Activated CD8-positive, alpha-beta memory T cell treated with anti-CD3 and anti-CD28 coated beads, Interleukin-2, amount 50 U/mL, for 1 hour (primary cell): ENCODE data around the gene ARMC8.
A peak's percentile ranks its signal among the peaks of the same experiment; 100 is the strongest.
"Not testable (repeated sequence)": the region's sequence is repeated elsewhere in the genome, so short reads cannot be mapped to it uniquely, and the experiment has no call there.

ENCODE experiments used
- DNase-seq: peaks from one replicate; pipeline ENCODE4 v3.0.0-alpha.2; 2020; ENCODE audit errors: extremely low read depth

The ARMC8 gene, protein sequence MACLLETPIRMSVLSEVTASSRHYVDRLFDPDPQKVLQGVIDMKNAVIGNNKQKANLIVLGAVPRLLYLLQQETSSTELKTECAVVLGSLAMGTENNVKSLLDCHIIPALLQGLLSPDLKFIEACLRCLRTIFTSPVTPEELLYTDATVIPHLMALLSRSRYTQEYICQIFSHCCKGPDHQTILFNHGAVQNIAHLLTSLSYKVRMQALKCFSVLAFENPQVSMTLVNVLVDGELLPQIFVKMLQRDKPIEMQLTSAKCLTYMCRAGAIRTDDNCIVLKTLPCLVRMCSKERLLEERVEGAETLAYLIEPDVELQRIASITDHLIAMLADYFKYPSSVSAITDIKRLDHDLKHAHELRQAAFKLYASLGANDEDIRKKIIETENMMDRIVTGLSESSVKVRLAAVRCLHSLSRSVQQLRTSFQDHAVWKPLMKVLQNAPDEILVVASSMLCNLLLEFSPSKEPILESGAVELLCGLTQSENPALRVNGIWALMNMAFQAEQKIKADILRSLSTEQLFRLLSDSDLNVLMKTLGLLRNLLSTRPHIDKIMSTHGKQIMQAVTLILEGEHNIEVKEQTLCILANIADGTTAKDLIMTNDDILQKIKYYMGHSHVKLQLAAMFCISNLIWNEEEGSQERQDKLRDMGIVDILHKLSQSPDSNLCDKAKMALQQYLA

DNA sequence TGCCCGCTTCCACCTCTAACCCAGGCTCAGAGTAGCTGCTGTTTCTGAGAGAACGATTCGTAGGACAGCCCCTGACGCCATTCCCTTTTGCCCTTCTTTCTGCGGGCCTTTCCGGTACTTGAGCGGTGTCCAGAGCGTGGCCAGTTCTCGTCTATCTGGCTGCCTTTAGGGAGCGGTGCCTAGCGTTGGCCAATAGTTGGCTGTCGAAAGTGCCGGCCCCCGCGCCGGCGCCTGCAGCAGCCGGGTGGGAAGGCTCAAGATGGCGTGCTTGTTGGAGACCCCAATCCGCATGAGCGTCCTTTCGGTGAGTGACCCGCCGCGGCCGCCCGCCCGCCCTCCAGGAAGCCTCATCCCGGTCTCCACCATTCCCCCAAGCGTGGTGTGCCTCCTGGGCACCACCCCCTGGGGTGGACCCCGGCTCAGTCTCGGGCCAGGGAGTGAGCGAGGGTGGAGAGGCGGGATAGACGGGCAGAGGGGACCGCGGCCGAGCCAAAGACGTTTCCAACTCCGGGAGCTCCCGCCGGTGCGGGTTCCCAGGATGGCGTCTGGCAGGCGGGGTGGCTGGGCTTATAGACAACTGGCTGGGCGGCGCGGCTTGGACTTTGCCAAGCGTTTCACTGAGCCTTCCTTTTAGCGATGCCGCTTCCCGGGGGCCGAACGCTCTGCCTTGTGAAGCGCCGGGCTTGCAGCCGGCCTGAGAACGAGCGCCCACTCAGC lies at the start of gene ARMC8:
ARMC8 (plus strand) TSS at position 6 of the 717 bp plus-strand sequence; CDS start at position 260, 254 bp downstream.
- DNase-seq: no peak

DNA sequence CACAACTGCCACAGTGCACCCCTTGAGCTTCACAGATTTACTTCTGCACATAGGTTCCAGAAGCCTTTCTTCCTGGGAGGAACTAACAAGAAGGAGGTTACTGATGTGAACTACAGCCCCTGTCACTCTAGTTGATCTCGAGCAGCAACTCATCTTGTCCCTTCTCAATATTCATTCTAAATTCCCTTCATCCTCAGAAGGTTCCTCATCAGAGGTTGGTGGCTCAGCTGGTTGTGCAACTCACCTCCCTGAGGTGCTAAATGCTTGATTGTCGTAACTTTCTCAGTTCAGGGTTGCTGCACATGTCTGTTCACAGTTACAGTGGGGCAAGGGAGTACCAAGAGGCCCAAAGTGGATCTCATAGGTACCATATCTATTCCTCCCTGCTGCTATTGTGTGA lies 49.2 kb upstream of the ARMC8 start:
- DNase-seq: no peak

GRCh38 chr3:138139691-138140090 lies 47.4 kb upstream of the ARMC8 start:
- no peak for DNase-seq

DNA sequence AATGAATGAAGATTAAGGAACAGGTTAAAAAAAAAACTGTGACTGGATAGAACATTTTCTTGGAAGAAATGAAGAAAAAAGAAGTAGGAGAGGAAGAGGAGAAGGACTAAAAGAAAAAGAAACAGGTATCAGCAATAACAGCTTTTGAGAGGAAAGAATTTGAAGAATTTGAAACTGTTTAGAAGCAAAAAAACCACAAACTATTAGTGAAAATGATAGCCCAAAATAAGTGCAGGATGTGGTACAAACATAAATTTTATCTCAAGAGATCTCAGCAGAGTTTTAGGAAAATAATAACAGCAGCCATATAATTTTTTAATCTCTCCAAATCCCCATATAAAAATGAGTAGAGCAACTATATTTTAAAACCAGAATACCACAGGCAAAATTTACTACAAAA lies 46.2 kb upstream of the ARMC8 start:
- DNase-seq: no peak

- not testable (repeated sequence) for DNase-seq
These were observed 44.9 kb upstream of the ARMC8 start for GRCh38 chr3:138142181-138142580.

GRCh38 chr3:138148503-138148902 lies 38.6 kb upstream of the ARMC8 start:
- no peak for DNase-seq

DNA sequence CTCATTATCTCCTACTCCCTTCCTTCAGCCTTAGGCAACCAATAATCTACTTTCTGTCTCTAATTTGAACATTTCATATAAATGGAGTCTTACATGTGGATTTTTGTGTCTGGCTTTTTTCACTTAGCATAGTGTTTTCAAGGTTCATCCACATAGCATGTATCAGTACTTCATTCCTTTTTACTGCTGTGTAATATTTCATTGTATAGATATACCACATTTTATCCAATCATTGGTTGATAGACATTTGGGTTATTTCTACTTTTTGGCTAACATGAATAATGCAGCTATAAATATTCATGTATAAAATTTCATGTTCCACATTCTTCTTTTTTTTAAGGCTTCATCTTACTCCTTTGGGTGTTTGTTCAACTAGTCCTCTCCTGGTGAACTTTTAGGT lies 32.6 kb upstream of the ARMC8 start:
- no peak for DNase-seq

DNA sequence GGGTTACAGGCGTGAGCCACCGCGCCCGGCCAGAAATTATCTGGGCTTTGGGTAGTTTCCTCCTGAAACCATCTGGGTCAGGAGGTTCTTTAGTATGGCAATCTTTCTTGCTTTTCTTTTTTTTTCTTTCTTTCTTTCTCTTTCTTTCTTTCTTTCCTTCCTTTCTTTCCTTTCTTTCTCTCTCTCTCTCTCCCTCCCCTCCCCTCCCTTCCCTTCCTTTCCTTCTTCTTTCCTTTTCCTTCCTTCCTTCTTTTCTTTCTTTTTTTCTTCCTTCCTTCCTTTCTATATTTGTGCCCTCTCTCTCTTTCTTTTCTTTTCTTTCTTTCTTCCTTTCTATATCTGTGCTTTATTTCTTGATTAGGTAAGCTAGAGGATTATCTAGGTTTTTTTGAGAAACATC lies 29.4 kb upstream of the ARMC8 start:
- DNase-seq: no peak

DNA sequence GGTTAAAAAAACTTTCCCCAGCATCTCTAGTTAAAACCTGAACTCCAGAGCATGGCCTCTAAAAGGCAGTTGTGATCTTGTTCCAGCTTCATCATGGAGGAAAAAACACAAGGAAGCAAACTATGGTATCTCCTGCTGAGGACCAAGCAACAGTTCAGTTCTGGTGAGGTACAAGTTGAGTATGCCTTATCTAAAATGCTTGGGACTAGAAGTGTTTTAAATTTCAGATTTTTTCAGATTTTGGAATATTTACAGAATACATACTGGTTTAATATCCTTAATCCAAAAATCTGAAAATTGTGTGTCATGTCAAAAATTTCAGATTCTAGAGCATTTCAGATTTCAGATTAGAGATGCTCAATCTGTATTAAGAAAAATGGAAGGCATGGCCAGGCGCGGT lies 22.0 kb upstream of the ARMC8 start:
- no peak for DNase-seq

DNA sequence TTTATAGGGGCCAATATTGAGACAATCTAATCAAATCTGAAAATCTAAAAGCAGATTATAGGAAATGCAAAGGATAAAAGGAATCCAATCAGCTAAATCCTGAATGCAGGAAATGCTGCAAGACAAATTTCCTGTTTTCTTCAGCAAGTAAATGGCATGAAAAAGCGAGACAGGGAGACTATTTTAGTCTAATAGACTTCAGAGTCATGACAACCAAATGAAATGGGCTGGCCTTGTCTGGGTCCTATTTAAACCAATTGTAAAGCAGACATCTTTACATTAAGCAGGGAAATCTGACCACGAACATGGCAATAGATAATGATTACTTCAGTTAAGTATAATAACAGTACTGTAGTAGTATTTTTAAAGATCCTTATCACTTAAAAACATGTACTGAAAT lies 14.5 kb upstream of the ARMC8 start:
- DNase-seq: no peak

DNA sequence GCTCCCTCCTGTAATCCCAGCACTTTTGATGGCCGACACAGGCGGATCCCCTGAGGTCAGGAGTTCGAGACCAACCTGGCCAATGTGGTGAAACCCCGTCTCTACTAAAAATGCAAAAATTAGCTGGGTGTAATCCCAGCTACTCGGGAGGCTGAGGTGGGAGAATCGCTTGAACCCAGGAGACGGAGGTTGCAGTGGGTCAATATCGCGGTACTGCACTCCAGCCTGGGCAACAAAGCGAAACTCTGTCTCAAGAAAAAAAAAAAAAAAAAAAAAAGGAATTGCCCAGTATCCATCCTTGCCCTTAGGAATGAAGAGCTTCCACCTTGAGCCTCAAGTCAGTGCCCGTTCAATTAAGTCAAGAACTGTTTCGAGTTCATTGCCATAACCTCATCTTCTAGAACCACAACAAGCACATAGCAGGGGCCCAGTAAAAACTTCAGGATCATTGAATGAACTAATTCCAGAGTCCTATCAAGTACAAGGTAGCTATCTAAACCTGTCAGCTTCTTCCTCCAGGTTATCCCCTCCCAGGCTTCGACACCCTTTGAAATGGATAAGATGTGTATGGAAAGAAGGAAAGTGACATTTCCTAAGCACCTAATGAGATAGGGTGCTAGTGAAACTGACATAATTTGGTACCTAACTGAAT lies 13.2 kb upstream of the ARMC8 start:
- DNase-seq: no peak

GRCh38 chr3:138174421-138175131 lies 12.5 kb upstream of the ARMC8 start, which contains the start of gene DBR1:
Gene DBR1, minus strand, starts transcription at chr3:138174921. Its CDS starts 126 bp downstream, at chr3:138174795.
- peak; percentile 60 for DNase-seq

- DNase-seq: no peak
These were observed 6.6 kb upstream of the ARMC8 start for GRCh38 chr3:138180375-138181029.

- no peak for DNase-seq
These were observed 2.1 kb upstream of the ARMC8 start for GRCh38 chr3:138184994-138185393.

GRCh38 chr3:138186221-138186620 lies 880 bp upstream of the ARMC8 start:
- no peak for DNase-seq

- peak; percentile 54 for DNase-seq
These were observed 252 bp upstream of the ARMC8 start for GRCh38 chr3:138186803-138187295.

DNA sequence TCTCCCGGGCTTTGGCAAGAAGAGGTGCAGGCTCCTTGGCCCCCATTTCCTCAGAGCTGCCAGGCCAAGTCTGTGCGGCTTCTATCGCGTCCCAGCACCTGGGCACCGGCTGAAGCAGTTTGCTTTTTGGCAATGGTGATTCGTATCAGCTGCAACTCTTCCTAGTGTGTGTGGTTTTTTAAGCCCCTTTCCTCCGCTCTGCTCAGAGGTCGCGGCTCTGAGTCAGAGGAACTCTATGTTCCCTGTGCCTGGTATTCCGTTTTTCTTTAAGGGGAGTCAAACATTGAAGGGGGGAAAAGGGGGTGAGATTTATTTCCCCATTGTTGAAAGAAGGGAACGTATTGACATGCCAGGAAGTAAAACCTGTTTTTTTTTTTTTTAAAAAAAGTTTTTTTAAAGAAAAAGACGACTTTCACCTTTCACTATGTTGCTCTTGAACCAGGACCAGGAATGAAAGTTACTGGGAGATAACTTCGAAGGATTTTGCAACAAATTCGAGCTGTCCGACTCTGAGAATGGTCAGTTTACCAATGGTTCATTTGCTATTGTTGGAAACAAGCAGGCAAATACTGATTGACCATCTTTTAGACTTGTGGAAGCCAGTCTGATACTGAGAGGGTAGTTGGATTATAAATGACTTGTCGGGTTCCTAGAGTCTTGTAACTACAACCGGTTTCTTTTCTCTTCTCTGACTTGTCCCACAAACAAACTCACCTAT lies 1.1 kb downstream of the ARMC8 start:
- DNase-seq: no peak

- no peak for DNase-seq
These were observed 8.4 kb downstream of the ARMC8 start for GRCh38 chr3:138195481-138195880.

DNA sequence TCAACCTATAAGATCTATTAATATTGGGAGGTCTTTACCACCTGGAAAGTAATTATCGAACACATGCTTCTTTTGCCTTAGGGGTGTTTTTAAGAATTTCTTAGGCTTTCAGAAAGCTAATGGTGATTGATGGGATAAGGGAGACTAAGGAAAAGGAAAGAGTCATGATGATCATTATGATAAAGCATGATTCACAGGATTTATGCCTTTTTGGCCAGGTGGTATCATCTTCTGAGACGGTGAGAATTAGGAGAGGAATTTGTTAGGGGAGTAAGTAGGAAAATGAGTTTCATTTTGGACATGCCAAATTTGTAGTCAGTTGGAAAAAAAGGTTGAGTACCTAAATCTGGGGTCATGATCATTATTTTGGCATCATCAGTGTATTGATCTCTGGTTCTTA lies 8.9 kb downstream of the ARMC8 start:
- no peak for DNase-seq

DNA sequence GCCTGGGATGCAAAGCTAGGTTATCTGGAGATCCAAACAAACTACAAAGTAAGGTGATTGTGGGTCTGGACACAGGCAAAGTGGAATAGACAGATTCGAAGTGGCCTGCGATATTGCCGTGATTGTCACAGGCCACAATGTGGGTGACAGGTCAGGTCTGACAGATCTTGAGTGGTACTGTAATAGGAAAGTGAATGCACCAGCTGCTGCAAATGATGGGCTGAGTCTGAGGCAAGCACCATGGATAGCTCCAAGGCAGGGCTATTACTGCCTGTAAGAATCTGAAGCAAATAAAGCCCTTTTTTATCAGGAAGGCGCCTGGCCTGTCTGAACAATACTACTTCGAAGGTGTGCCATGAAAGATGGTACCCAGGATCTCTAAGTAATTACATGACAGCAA lies 10.0 kb downstream of the ARMC8 start:
- DNase-seq: no peak
